Chondrocyte (in vitro differentiated cells): Measurements from ENCODE around the gene TRAF2. TPM values are rescaled to one million over a fixed set of nuclear protein-coding genes. Genes with fewer than 3 reads are reported as not detected.
"Not testable (repeated sequence)": the region's sequence is repeated elsewhere in the genome, so short reads cannot be mapped to it uniquely, and the experiment has no call there.

Source experiments
- DNase-seq: peaks from one replicate; pipeline ENCODE4 v3.0.0; 2021; ENCODE audit warnings: mixed read lengths, low spot score
- H3K27ac Mint-ChIP-seq: one replicate; pipeline ENCODE4 v1.8.0; 2021; ENCODE audit warnings: mild to moderate bottlenecking, moderate library complexity, mixed read lengths; ENCODE audit not compliant: unreplicated experiment
- H3K27me3 Mint-ChIP-seq: 2 replicates; pipeline ENCODE4 v1.8.0; 2021; ENCODE audit warnings: low read depth, mixed read lengths
- H3K36me3 Mint-ChIP-seq: 2 replicates; pipeline ENCODE4 v1.8.0; 2021; ENCODE audit warnings: low read depth, mixed read lengths
- H3K4me1 Mint-ChIP-seq: 2 replicates; pipeline ENCODE4 v1.8.0; 2021; ENCODE audit warnings: low read depth, mild to moderate bottlenecking, mixed read lengths
- H3K4me3 Mint-ChIP-seq: one replicate; pipeline ENCODE4 v1.8.0; 2021; ENCODE audit warnings: mild to moderate bottlenecking, moderate library complexity, mixed read lengths; ENCODE audit not compliant: unreplicated experiment
- H3K9me3 Mint-ChIP-seq: 2 replicates; pipeline ENCODE4 v1.8.0; 2021; ENCODE audit warnings: low read depth, mixed read lengths
- CTCF ChIP-seq: fragments of 200-600 bp; sonication (generic); IDR thresholded peaks from 2 replicates; pipeline ENCODE4 v1.5.0; 2021; ENCODE audit warnings: antibody characterized with exemption, mild to moderate bottlenecking, moderate library complexity
- total RNA-seq: library from RNA; stranded (reverse); gene quantifications from 3 replicates; pipeline ENCODE4 v1.2.1, GENCODE V29; 2021

The TRAF2 gene
- total RNA-seq, 1 donor from 2014 or later: 10.4 TPM

DNA sequence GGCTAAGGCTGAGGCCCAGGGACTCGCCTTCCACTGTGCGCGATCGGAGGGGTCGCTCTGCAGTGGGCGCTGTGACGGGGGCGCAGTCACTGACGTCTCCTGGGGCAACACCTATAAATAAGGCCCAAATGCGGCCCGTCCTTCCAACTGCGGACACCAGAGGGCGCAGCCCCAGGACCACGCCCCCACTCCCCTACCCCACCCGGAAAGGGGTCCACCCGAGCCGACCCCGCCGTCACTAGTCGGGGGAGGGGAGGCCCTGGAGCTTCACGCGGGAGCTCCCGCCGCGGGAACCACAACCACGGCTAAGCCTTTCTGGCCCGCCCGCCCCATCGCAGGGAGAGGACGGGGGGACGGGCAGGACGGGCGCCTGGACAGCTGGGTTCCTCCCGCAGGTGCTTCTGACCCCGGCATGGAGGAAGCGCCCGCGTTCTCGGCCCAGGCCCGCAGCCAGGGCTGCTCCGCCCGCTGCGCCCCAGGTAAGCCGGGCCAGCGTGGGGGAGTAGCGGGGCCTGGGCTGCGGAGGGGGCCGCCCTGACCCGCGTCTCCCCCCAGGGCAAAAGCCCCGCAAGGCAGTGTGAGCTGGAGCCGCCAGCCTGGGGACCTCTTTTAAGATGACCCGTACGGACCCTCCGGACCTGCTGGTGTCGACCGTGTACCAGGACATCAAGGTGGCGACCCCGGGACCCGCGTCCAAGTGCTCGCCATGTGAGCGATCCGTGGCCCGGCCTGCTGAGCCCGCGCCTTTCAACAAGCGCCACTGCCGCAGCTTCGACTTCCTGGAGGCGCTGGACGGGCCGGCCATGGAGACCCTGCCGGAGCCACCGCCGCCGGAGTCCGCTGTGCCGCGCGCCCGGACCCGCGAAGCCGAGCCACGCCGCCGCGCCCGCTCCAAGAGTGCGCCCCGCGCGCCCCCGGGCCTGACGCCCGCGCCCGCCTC, 42.2 kb upstream of the TRAF2 start:
- H3K27me3 Mint-ChIP-seq, H3K9me3 Mint-ChIP-seq, H3K27ac Mint-ChIP-seq, H3K36me3 Mint-ChIP-seq, H3K4me3 Mint-ChIP-seq, DNase-seq: not testable (repeated sequence)
- peak; percentile 87 for TF ChIP-seq CTCF
- peaks cover 41% of the 10 kb centered on the region for H3K4me1 Mint-ChIP-seq

DNA sequence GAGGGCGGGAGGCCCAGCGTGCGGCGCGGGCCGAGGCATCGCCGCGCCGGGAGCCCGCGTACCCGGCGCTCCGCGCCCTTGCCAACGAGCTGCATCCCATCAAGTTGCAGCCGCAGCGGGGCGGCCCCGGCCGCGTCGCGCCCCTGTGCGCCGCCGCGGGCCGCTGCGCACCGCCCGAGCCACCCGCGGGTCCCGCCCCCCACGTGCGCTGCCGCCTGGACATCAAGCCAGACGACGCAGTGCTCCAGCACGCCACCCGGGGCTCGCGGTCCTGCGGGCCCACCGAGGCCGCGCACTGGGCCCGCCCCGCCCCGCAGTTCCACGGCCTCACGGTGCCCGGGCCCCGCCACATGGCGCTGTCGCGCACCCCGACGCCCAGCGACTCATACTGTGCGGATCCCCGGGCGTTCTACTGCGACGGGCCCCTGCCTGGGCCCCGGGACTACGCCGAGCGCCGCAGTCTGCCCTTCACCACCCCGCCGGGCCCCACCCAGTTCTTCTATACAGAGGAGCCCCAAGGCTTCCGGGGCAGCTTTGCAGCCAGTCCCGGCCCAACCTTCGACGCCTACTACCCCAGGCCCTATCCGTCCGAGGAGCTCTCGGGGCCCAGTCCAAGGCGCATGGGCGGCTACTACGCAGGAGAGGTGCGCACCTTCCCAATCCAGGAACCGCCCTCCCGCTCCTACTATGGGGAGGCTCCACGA, 41.4 kb upstream of the TRAF2 start:
- no peak for TF ChIP-seq CTCF
- Mint-ChIP-seq H3K27me3 (no peaks in the 10 kb centered on the region), H3K27ac (no peak overlapping the region), H3K9me3 (no peaks in the 10 kb centered on the region), H3K4me3 (peak overlapping the region; percentile 9), H3K4me1 (peaks cover 38% of the 10 kb centered on the region), H3K36me3 (peaks cover 4% of the 10 kb centered on the region)
- no peak for DNase-seq

DNA sequence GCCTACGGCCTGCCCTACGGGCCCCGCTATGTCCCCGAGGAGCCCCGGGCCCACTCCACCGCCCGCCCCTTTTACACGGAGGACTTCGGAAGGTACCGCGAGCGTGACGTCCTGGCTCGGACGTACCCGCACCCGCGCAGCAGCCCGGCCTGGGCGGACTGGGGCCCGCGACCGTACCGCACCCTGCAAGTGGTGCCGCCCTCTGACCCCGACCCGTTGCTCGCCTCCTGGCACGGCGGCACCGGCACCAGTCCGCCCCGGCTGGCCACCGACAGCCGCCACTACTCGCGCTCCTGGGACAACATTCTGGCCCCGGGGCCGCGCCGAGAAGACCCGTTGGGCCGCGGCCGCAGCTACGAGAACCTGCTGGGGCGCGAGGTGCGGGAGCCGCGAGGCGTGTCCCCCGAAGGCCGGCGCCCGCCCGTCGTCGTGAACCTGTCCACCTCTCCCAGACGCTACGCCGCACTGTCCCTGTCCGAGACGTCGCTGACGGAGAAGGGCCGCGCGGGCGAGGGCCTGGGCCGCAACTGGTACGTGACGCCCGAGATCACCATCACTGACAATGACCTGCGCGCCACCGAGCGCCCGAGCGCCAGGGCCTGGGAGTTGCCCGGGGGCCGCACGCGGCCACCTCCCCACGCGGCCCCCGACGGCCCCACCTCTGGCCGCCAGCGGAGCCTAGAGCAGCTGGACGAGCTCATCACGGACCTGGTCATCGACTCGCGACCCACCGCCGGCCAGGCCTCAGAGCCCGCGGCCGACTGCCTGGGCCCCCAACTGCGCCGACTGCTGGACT, 40.7 kb upstream of the TRAF2 start:
- TF ChIP-seq CTCF: no peak
- Mint-ChIP-seq H3K27ac (no peak overlapping the region), H3K9me3 (no peaks in the 10 kb centered on the region), H3K4me1 (peaks cover 37% of the 10 kb centered on the region), H3K4me3 (peak overlapping the region; percentile 9), H3K36me3 (peaks cover 2% of the 10 kb centered on the region), H3K27me3 (no peaks in the 10 kb centered on the region)
- DNase-seq: no peak

GRCh38 chr9:136846376-136847087, 39.8 kb upstream of the TRAF2 start:
- no peak for TF ChIP-seq CTCF
- Mint-ChIP-seq H3K4me3 (peak overlapping the region; percentile 96), H3K4me1 (peaks cover 31% of the 10 kb centered on the region), H3K27me3 (no peaks in the 10 kb centered on the region), H3K27ac (peak overlapping the region; percentile 49), H3K36me3 (peaks cover 2% of the 10 kb centered on the region), H3K9me3 (no peaks in the 10 kb centered on the region)
- no peak for DNase-seq
